ENCODE results near the gene ANKRD23.
"Not testable (repeated sequence)": the region's sequence is repeated elsewhere in the genome, so short reads cannot be mapped to it uniquely, and the experiment has no call there.

ANKRD23 gene

GRCh38 chr2:96796497-96796896 lies 47.3 kb downstream of the ANKRD23 start:
- DNase-seq (ENCODE audit: low spot score), result not testable (repeated sequence)

- no peak for DNase-seq (ENCODE audit: low spot score)
Measured at GRCh38 chr2:96795076-96795475, 48.7 kb downstream of the ANKRD23 start.

GRCh38 chr2:96792772-96793749 lies 50.8 kb downstream of the ANKRD23 start:
- no peak for DNase-seq (ENCODE audit: low spot score)

- DNase-seq (ENCODE audit: low spot score), result no peak
Measured at GRCh38 chr2:96789245-96789617, 54.6 kb downstream of the ANKRD23 start.

GRCh38 chr2:96788442-96789244 lies 55.2 kb downstream of the ANKRD23 start:
- peak; percentile 78 for DNase-seq (ENCODE audit: low spot score)

Data from LoVo (cell line).